Rectal smooth muscle tissue (tissue), 1 donor: ENCODE data around the gene MYO1D.
A peak's percentile ranks its signal among the peaks of the same experiment; 100 is the strongest.
"Not testable (repeated sequence)": the region's sequence is repeated elsewhere in the genome, so short reads cannot be mapped to it uniquely, and the experiment has no call there.

Experiments
- H3K27ac ChIP-seq: one replicate; pipeline ENCODE4 v1.7.0; 2013; ENCODE audit warnings: low read depth, low read length, inconsistent platforms
- H3K27me3 ChIP-seq: one replicate; pipeline ENCODE4 v1.7.0; 2013; ENCODE audit warnings: low read length; ENCODE audit not compliant: control insufficient read depth, insufficient read depth
- H3K36me3 ChIP-seq: one replicate; pipeline ENCODE4 v1.7.0; 2013; ENCODE audit warnings: low read length; ENCODE audit not compliant: control insufficient read depth, insufficient read depth
- H3K4me1 ChIP-seq: one replicate; pipeline ENCODE4 v1.7.0; 2013; ENCODE audit warnings: low read length; ENCODE audit not compliant: control insufficient read depth, insufficient read depth
- H3K4me3 ChIP-seq: one replicate; pipeline ENCODE4 v1.7.0; 2013; ENCODE audit warnings: low read length
- H3K9ac ChIP-seq: one replicate; pipeline ENCODE4 v1.7.0; 2013; ENCODE audit warnings: low read length

The MYO1D gene

DNA sequence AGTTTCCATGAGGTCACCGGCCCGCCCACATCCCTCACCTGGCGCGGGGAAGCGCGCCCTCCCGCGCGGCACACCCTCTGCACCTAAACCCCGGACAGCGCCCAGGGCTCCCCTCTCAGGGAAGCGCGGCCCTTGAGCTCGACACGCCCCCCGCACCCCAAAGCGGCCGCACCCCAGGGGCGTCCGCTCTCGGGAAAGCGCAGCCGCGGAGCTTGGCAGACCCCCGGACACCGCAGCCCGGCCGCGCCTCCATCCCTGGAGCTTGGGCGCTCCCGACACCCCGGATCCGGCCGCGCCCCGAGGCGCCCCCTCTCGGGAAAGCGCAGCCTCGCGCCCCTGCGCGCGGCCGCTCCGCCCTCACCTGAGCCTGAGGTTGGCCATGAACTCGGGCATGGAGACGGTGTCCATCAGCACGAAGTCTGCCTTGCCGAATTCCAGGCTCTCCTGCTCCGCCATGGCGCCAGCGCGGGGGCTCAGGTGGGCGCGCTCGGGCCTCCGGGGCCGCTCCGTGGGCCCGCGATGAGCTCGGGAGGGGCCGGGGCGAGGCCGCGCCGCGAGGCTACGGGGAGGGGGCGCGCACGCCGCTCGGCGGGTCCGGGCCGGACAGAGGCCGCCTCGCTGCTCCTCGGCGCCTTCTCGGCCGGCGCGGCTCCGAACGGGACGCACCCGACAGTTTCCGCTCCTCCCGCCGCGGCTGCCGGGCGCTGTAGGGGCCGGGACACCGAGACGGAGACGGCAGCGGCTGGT is at the start of gene MYO1D:
MYO1D (minus strand) TSS at position 708 of the 747 bp plus-strand sequence; CDS start at position 456, 252 bp downstream.
- H3K4me1 ChIP-seq = peaks cover 3% of the 10 kb centered on the region
- H3K9ac ChIP-seq = peak within 1 kb of the TSS; percentile 75
- no peaks in the 10 kb centered on the region for H3K36me3 ChIP-seq
- no peaks in the 10 kb centered on the region for H3K27me3 ChIP-seq
- H3K27ac ChIP-seq = peak within 1 kb of the TSS; percentile 17
- peak within 1 kb of the TSS; percentile 87 for H3K4me3 ChIP-seq

DNA sequence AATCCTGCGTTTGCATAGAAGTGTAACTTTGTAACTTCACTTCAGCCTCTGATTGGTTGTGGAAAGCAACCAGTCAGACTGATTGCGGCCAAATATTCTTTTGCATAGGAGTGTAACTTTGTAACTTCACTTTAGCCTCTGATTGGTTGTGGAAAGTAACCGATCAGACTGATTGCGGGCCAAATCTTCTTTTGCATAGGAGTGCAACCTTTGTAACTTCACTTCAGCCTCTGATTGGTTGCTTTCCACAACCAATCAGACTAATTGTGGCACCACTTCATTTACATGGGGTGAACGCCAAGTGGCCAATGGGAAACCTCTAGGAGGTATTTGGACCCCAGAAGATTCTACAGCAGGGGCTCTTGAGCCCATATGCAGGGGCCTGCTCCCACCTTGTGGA is 49.3 kb upstream of the MYO1D start:
- no peaks in the 10 kb centered on the region for H3K36me3 ChIP-seq
- no peak overlapping the region for H3K4me3 ChIP-seq
- no peak overlapping the region for H3K9ac ChIP-seq
- H3K4me1 ChIP-seq = no peaks in the 10 kb centered on the region
- no peak overlapping the region for H3K27ac ChIP-seq
- H3K27me3 ChIP-seq = no peaks in the 10 kb centered on the region

DNA sequence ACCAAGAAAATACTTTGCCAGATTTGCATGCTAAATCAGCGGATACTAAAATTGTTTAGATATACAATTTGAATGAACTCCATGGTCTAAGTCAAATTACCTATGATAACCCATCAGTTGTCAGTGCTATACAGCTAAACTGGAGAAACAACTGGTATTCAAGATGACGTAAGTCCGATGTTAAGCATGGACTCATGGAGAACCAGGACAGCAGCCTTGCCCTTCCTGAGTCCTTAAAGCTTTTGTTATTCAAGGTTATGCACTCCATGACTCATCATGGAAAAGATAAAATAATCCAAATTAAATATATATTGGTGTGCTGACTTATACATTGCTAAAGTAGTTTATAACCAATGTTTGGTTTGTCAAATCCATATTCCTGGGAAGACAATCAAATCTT is 47.0 kb upstream of the MYO1D start:
- H3K36me3 ChIP-seq, H3K27ac ChIP-seq: not testable (repeated sequence)

DNA sequence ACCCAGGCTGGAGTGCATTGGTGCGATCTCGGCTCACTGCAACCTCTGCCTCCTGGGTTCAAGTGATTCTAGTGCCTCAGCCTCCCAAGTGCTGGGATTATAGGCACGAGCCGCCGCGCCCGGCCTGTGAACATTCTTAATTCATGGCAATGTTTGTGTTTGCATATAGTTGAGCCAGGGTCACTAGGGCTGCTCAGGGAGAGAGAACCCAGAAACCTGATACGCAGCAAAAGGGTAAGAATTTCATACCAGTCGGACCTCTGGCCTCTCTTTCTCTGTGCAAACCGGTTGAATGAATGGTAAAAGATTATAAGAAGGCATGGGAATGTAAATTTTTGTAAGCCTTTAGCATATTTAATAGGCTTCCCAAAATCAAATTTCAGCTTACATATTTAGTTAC is 44.1 kb upstream of the MYO1D start:
- no peak overlapping the region for H3K27ac ChIP-seq

More for the DNA sequence above, 47.0 kb upstream of the MYO1D start:
- not testable (repeated sequence) for H3K9ac ChIP-seq, H3K4me1 ChIP-seq, H3K27me3 ChIP-seq, H3K4me3 ChIP-seq

GRCh38 chr17:32920293-32920692 is 43.4 kb upstream of the MYO1D start:
- Histone ChIP-seq H3K27ac (no peak overlapping the region), H3K27me3 (no peaks in the 10 kb centered on the region), H3K9ac (no peak overlapping the region), H3K4me1 (no peaks in the 10 kb centered on the region), H3K36me3 (no peaks in the 10 kb centered on the region), H3K4me3 (no peak overlapping the region)

More for the DNA sequence above, 44.1 kb upstream of the MYO1D start:
- H3K36me3 ChIP-seq = no peaks in the 10 kb centered on the region
- no peaks in the 10 kb centered on the region for H3K4me1 ChIP-seq
- no peak overlapping the region for H3K9ac ChIP-seq
- no peaks in the 10 kb centered on the region for H3K27me3 ChIP-seq
- H3K4me3 ChIP-seq = no peak overlapping the region

- H3K27ac ChIP-seq = not testable (repeated sequence)
Measured at GRCh38 chr17:32919876-32920275, 43.0 kb upstream of the MYO1D start.

GRCh38 chr17:32917842-32918241 is 40.9 kb upstream of the MYO1D start:
- Histone ChIP-seq H3K27me3 (no peaks in the 10 kb centered on the region), H3K9ac (no peak overlapping the region), H3K4me3 (no peak overlapping the region), H3K36me3 (no peaks in the 10 kb centered on the region), H3K27ac (no peak overlapping the region), H3K4me1 (no peaks in the 10 kb centered on the region)

More at GRCh38 chr17:32919876-32920275, 43.0 kb upstream of the MYO1D start:
- H3K36me3 ChIP-seq, H3K4me3 ChIP-seq, H3K4me1 ChIP-seq, H3K9ac ChIP-seq, H3K27me3 ChIP-seq: not testable (repeated sequence)

DNA sequence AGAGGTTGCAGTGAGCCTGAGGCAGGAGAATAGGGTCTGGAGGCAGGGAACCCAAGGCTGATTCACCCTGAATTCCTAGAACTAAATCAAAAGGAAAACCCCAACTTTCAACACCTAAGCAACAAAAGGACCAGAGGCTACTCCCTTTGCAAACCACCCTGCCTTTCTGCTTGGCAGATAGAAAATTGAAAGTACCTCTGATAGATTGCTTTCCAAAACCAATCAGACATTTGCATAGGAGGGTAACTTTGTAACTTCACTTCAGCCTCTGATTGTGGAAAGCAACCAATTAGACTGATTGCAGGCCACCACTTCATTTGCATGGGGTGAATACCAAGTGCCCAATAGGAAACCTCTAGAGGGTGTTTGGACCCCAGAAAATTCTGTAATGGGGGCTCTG is 40.2 kb upstream of the MYO1D start:
- Histone ChIP-seq H3K9ac (no peak overlapping the region), H3K27me3 (no peaks in the 10 kb centered on the region), H3K4me3 (no peak overlapping the region), H3K4me1 (peaks cover 2% of the 10 kb centered on the region), H3K36me3 (no peaks in the 10 kb centered on the region), H3K27ac (no peak overlapping the region)

GRCh38 chr17:32916134-32916533 is 39.2 kb upstream of the MYO1D start:
- no peak overlapping the region for H3K9ac ChIP-seq
- H3K4me3 ChIP-seq = no peak overlapping the region
- peaks cover 7% of the 10 kb centered on the region for H3K4me1 ChIP-seq
- no peaks in the 10 kb centered on the region for H3K36me3 ChIP-seq
- H3K27ac ChIP-seq = no peak overlapping the region
- no peaks in the 10 kb centered on the region for H3K27me3 ChIP-seq

DNA sequence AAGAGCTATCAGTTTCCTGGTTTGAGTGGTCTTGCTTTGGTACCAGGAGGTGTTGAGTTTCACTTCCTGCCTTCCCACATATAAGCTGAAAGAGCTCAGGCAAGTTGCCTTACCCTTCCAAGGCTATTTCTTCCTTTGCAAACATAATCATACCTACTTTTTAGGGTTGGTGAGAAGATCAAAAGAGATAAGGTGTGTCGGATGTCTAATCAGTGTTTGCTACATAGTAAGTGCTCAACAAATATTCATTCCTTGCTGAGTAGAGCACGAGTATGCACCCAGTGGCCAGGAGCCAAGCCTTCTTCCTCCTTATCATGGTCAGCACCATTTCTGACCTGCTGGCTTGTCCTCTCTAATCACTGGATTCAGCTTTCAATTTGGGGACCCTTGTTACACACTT is 38.3 kb upstream of the MYO1D start:
- Histone ChIP-seq H3K4me3 (no peak overlapping the region), H3K9ac (no peak overlapping the region), H3K4me1 (peaks cover 7% of the 10 kb centered on the region), H3K27ac (no peak overlapping the region), H3K36me3 (no peaks in the 10 kb centered on the region), H3K27me3 (no peaks in the 10 kb centered on the region)

DNA sequence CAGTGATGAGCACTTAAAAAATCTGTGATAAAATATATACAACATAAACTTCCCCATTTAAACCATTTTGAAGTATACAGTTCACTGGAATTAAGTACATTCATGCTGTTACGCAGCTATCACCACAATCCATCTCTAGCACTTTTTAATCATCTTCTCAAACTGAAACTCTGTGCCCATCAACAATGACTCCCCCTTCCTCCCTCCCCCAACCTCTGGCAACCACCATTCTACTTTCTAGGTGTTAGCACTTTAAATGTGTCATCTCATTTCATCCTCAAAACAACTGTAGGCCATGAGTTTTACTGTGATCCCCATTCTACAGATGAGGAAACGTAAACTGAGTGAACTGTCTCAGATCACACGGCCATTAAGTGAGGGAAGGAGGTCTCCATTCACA is 37.3 kb upstream of the MYO1D start:
- Histone ChIP-seq H3K27me3 (no peaks in the 10 kb centered on the region), H3K36me3 (no peaks in the 10 kb centered on the region), H3K4me3 (no peak overlapping the region), H3K4me1 (peaks cover 7% of the 10 kb centered on the region), H3K27ac (no peak overlapping the region), H3K9ac (no peak overlapping the region)

DNA sequence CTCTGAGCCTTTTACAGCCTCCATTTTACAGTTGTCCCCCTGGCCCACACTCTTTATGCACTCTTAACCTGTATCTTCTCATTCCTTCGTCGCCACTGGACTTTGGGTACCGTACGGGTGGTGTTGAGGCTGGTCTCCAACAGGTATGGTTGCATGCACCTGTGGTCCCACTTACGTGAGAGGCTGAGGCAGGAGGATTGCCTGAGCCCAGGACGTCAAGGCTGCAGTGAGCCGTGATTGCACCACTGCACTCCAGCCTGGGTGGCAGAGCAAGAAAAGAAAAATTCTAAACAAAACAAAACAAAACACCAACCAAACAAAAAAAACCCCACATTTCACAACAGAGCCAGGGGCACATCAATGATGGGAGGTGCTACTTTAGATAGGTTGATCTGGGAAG is 36.7 kb upstream of the MYO1D start:
- H3K9ac ChIP-seq = no peak overlapping the region
- no peaks in the 10 kb centered on the region for H3K27me3 ChIP-seq
- H3K27ac ChIP-seq = no peak overlapping the region
- H3K4me1 ChIP-seq = peaks cover 7% of the 10 kb centered on the region
- no peak overlapping the region for H3K4me3 ChIP-seq
- no peaks in the 10 kb centered on the region for H3K36me3 ChIP-seq

- no peaks in the 10 kb centered on the region for H3K36me3 ChIP-seq
- H3K4me3 ChIP-seq = peak overlapping the region; percentile 51
- peaks cover 7% of the 10 kb centered on the region for H3K4me1 ChIP-seq
- peak overlapping the region; percentile 30 for H3K27ac ChIP-seq
- H3K9ac ChIP-seq = no peak overlapping the region
- no peaks in the 10 kb centered on the region for H3K27me3 ChIP-seq
Measured at GRCh38 chr17:32912218-32912897, 35.4 kb upstream of the MYO1D start.
